ENCODE measurements around the gene NTF3.
A peak's percentile ranks its signal among the peaks of the same experiment; 100 is the strongest.

Gene NTF3

DNA sequence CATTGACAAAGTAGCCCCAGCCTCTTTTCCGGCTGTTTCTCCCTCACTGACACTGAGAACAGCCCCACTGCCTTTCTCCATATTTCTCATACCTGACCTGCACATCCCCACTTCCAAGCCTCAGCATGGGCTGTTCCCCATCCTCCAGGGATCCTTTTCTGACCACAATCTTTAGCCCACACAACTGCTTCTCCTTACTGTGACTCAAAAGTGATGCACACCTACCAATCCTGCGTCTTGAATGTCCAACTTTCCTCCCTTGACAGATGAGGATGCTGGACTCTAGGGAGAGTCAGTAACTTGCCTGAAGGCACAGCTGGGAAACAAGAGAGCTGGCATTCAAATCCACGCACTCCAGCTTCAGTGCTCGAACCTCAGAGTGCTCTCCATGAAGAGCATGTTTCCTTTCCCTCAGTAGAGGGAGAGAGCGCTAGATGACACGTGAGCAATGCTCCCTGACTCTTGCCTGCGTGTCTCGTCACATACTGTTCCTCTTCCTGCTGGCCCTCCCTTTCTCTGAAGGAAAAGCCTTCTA, 75.6 kb downstream of the NTF3 start:
- H3K9ac ChIP-seq = no peak overlapping the region
- no peaks in the 10 kb centered on the region for H4K20me1 ChIP-seq
- H3K36me3 ChIP-seq = no peaks in the 10 kb centered on the region
- peaks cover 8% of the 10 kb centered on the region; the same call in 1 of the 2 replicates for H3K4me1 ChIP-seq
- H3K4me2 ChIP-seq = peak overlapping the region; percentile 24; the same call in 1 of the 2 replicates
- H3K4me3 ChIP-seq = no peak overlapping the region
- H3K27ac ChIP-seq = no peak overlapping the region
- H3K27me3 ChIP-seq = no peaks in the 10 kb centered on the region
- no peak for TF ChIP-seq Cebpa-rat (IDR thresholded peaks at IDR 0.05)
- no peaks in the 10 kb centered on the region for H3K9me3 ChIP-seq

DNA sequence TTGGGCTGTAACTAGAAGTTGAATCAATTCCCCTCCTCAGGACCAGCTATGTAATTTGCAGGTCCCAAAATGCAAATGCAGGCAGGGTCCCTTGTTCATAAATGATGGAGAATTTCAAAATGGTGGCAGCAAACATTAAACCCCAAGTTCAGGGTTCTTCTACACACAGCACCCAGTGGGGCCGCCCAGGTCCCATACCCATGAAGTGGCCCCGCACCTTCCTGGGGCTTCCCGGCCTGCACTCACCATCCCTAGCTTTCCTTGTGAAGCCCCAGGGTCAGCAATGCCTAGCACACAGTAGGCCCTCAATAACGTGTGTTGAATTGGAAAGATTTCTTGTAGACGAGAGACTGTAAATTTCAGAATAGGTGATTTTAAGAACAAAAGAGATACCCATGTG, 76.0 kb downstream of the NTF3 start:
- no peaks in the 10 kb centered on the region for H3K9me3 ChIP-seq
- H3K4me3 ChIP-seq = no peak overlapping the region
- no peak overlapping the region for H3K4me2 ChIP-seq
- H3K27ac ChIP-seq = no peak overlapping the region
- peaks cover 8% of the 10 kb centered on the region; the same call in 1 of the 2 replicates for H3K4me1 ChIP-seq
- H3K9ac ChIP-seq = no peak overlapping the region
- no peak for TF ChIP-seq Cebpa-rat (IDR thresholded peaks at IDR 0.05)
- H3K27me3 ChIP-seq = no peaks in the 10 kb centered on the region
- no peaks in the 10 kb centered on the region for H3K36me3 ChIP-seq
- H4K20me1 ChIP-seq = no peaks in the 10 kb centered on the region

DNA sequence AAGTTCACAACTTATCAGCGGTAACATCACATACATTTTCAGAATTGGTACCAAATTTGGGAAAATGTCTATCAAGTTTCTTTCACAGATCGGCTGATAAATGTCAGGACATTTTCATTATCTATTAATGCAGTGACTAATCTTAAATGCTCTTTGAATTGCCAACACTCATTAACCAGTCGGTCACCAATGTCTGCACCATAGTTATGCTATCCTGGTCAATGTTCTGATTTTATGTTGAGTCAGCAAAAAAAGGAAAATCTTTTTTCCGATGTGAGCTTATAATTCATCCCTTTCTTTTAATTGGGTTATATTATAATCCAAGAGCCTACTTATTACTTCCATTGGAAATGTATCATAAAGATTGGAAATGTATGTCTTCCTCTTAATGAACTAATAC, 77.2 kb downstream of the NTF3 start:
- no peak overlapping the region for H3K27ac ChIP-seq
- H3K9me3 ChIP-seq = no peaks in the 10 kb centered on the region
- H3K27me3 ChIP-seq = no peaks in the 10 kb centered on the region
- no peak overlapping the region for H3K4me3 ChIP-seq
- no peaks in the 10 kb centered on the region for H4K20me1 ChIP-seq
- no peak overlapping the region for H3K4me2 ChIP-seq
- H3K4me1 ChIP-seq = peaks cover 8% of the 10 kb centered on the region; the same call in 1 of the 2 replicates
- no peaks in the 10 kb centered on the region for H3K36me3 ChIP-seq
- TF ChIP-seq Cebpa-rat (IDR thresholded peaks at IDR 0.05) = no peak
- H3K9ac ChIP-seq = no peak overlapping the region

DNA sequence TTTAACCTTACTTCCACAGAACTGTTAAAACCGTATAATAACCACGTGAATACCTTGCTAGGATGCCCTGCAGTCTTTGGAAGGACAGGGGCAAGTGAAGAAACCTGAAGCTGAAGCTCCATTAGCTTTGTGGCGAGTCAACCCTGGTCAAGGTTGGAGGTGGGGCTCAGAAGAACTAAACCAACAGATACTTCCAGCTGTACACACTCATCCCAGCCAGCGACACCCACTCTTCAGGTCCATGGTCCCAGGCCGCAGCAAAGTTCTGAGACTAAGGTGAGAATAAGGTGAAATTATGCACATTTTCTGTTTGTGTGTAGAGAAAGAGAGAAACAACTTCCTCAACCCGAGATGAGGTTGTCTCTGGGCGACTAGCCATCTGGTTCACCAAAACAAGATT, 77.6 kb downstream of the NTF3 start:
- no peaks in the 10 kb centered on the region for H3K9me3 ChIP-seq
- no peak overlapping the region for H3K4me2 ChIP-seq
- H3K27me3 ChIP-seq = no peaks in the 10 kb centered on the region
- H3K9ac ChIP-seq = no peak overlapping the region
- H3K27ac ChIP-seq = no peak overlapping the region
- TF ChIP-seq Cebpa-rat (IDR thresholded peaks at IDR 0.05) = no peak
- no peaks in the 10 kb centered on the region for H3K36me3 ChIP-seq
- no peak overlapping the region for H3K4me3 ChIP-seq
- peaks cover 8% of the 10 kb centered on the region; the same call in 1 of the 2 replicates for H3K4me1 ChIP-seq
- H4K20me1 ChIP-seq = no peaks in the 10 kb centered on the region

DNA sequence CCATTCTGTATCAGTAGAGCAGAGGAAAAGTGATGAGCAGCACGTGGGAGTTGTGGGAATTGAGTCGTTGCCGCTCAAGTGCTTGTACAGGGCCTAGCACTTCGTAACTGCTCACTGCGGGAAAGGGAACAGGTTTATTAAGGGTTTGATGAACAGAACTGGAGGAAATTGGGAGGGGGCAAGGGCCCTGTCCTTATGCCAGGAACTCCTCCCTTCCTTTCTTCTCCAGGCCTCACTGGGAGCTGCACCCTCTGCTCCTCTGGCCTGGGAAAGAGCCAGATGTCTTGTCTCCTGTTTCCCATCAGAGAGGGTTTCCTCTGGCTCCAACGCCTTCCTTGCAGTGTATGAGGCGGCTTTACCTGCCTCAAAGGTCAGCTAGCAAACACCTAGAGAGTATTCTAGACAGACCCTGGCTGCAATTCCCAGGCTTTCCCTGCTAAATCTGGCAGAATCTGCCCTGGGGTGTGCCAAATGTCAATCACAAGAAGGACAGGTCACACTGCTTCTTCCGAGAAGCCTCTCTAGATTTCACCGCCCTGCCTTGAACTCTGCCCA, 78.4 kb downstream of the NTF3 start:
- H3K27me3 ChIP-seq = no peaks in the 10 kb centered on the region
- H3K4me3 ChIP-seq = no peak overlapping the region
- TF ChIP-seq Cebpa-rat (IDR thresholded peaks at IDR 0.05) = no peak
- H3K9me3 ChIP-seq = no peaks in the 10 kb centered on the region
- no peak overlapping the region for H3K9ac ChIP-seq
- no peak overlapping the region for H3K4me2 ChIP-seq
- peaks cover 8% of the 10 kb centered on the region; the same call in 1 of the 2 replicates for H3K4me1 ChIP-seq
- no peaks in the 10 kb centered on the region for H3K36me3 ChIP-seq
- no peaks in the 10 kb centered on the region for H4K20me1 ChIP-seq
- H3K27ac ChIP-seq = no peak overlapping the region

DNA sequence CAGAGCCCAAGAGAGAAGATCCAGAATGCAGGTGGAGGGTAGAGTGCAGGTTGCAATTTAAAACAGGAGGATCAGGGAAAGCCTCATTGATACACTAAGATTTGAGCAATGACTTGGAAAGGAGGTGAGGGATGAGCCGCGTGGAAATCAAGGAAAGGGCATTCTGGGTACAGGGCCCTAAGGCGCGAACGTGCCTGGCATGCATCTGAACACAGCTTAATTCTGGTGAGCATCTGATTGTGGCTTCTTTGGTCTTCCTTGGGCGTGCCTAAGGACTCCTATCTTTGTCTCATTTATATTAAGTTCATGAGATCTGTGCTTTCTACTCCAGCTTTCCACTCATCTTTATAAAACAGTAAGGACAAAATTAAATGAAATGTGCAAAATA, 79.3 kb downstream of the NTF3 start:
- Histone ChIP-seq H3K9me3 (no peaks in the 10 kb centered on the region), H3K4me1 (peaks cover 8% of the 10 kb centered on the region; the same call in 1 of the 2 replicates), H3K9ac (no peak overlapping the region), H4K20me1 (no peaks in the 10 kb centered on the region), H3K4me2 (no peak overlapping the region), H3K36me3 (no peaks in the 10 kb centered on the region), H3K27me3 (no peaks in the 10 kb centered on the region), H3K4me3 (no peak overlapping the region), H3K27ac (no peak overlapping the region)
- no peak for TF ChIP-seq Cebpa-rat (IDR thresholded peaks at IDR 0.05)

DNA sequence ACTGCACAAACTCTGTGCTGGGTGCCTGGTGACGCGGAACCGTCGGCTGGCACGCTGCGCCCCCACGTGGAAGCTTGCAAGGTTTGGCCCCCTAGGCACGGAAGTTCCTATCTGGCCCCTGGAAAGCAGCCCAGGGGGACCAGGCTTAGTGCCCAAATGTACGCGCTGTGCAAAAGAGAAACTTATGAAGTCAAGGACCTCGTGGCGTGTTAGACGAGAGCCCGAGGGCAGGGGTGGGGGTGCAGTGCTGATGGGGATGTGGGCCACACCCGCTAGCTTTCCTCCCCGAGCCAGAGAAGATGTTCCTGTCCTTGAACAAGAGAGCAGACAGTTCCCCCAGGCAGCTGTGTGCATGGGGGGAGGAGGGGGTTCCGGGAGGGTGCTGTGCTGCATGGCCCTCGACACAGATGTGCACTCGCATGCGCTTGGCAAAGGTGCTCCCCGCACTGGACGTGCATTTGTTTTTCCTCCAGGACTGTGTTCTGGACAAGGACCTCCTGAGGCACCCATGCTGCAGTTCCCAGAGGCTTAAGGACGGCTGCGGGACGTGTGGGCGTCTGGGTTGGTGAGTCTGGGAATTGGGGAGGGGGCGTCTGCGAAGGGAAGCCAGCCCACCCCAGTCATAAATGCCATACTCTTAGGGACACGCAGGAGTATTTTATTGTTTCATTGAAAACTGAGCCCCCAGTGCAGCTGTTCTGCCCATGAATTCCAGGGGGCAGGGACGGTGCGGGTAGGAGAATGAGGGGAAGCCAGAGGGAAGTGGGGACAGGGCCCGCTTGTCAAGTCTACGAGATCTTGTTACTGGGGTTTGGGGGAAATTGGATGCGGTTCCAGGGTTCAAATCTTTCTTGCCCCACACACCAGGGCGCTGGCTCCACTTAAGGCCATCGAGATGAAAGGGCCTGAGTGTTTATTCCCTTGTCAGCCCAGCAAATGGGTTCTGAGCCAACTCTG, 80.0 kb downstream of the NTF3 start:
- Histone ChIP-seq H3K4me2 (no peak overlapping the region), H3K27me3 (no peaks in the 10 kb centered on the region), H3K9me3 (no peaks in the 10 kb centered on the region), H3K27ac (no peak overlapping the region), H3K4me3 (no peak overlapping the region), H4K20me1 (no peaks in the 10 kb centered on the region), H3K4me1 (peaks cover 4% of the 10 kb centered on the region; the same call in 1 of the 2 replicates), H3K9ac (no peak overlapping the region), H3K36me3 (no peaks in the 10 kb centered on the region)
- no peak for TF ChIP-seq Cebpa-rat (IDR thresholded peaks at IDR 0.05)

DNA sequence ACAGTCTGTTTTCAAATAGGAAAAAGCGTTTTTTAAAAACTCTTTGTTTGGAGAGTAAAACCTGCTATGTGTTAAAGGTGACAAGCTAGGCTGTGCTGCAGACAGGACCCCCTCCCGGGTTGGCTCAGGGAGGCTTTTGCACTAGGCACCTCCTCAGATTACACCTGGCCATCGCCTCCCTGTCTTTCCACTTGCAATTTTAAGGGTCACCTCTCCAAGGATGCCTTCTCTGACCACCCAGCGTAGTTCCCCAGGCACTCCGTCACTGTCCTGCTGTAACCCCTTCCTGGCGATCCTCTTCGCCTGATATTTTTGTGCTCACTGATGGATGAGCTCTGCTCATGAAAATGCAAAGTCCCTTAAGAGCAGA, 80.7 kb downstream of the NTF3 start:
- no peaks in the 10 kb centered on the region for H4K20me1 ChIP-seq

DNA sequence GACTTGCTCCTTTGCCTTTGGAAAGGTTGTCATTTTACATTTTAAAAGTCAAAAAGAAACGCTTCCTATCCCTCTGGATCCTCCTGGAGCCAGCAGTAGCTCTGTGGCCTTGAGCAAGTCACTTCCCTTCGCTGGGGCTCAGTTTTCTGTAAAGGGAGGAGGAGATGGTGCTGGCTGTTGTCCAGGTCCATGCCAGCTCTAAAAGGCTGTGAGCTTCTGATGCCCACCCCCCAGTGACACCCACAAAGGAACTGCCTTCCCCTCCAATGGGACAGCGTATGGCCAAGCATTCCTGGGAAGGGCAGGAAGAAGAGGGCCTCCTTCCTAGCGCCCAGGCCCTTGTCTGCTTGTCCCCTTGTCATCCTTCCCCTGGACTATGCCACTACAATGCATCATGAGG, 81.5 kb downstream of the NTF3 start:
- no peaks in the 10 kb centered on the region for H3K4me1 ChIP-seq
- no peaks in the 10 kb centered on the region for H3K36me3 ChIP-seq
- no peaks in the 10 kb centered on the region for H4K20me1 ChIP-seq
- H3K9me3 ChIP-seq = no peaks in the 10 kb centered on the region
- H3K9ac ChIP-seq = no peak overlapping the region
- no peak overlapping the region for H3K27ac ChIP-seq
- no peak overlapping the region for H3K4me3 ChIP-seq
- no peak overlapping the region for H3K4me2 ChIP-seq
- TF ChIP-seq Cebpa-rat (IDR thresholded peaks at IDR 0.05) = no peak
- H3K27me3 ChIP-seq = no peaks in the 10 kb centered on the region

More for the DNA sequence above, 80.7 kb downstream of the NTF3 start:
- no peak overlapping the region for H3K4me2 ChIP-seq
- H3K4me3 ChIP-seq = no peak overlapping the region
- H3K27ac ChIP-seq = no peak overlapping the region
- no peak overlapping the region for H3K9ac ChIP-seq
- H3K4me1 ChIP-seq = no peaks in the 10 kb centered on the region
- no peaks in the 10 kb centered on the region for H3K27me3 ChIP-seq
- TF ChIP-seq Cebpa-rat (IDR thresholded peaks at IDR 0.05) = no peak
- H3K9me3 ChIP-seq = no peaks in the 10 kb centered on the region
- no peaks in the 10 kb centered on the region for H3K36me3 ChIP-seq

DNA sequence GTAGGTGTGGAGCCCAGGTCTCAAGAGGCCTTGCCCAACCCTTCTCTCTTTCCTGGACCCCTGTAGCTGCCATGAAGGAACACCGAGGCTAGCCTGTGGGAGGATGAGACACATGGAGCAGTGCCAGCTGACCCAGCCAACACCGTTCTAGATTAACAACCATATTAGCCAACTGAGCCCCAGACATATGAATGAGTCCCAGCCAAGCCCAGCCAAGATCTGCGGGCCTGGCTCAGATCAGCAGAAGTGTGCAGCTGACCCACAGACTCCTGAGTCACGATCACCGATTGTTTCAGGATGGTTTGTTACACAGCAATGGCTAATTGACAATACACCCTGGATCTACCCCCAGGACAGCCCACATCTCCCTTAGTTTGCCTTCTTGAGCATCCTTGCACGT, 82.1 kb downstream of the NTF3 start:
- H3K4me2 ChIP-seq = no peak overlapping the region
- H3K9ac ChIP-seq = no peak overlapping the region
- H3K27ac ChIP-seq = no peak overlapping the region
- no peaks in the 10 kb centered on the region for H4K20me1 ChIP-seq
- no peaks in the 10 kb centered on the region for H3K36me3 ChIP-seq
- no peak for TF ChIP-seq Cebpa-rat (IDR thresholded peaks at IDR 0.05)
- no peak overlapping the region for H3K4me3 ChIP-seq
- H3K9me3 ChIP-seq = no peaks in the 10 kb centered on the region
- no peaks in the 10 kb centered on the region for H3K27me3 ChIP-seq
- H3K4me1 ChIP-seq = no peaks in the 10 kb centered on the region

Data from BLaER1 (cell line).